Neural cell (in vitro differentiated cells): ENCODE measurements around the gene COLEC12. TPM values are rescaled to one million over a fixed set of nuclear protein-coding genes. Genes with fewer than 3 reads are reported as not detected.

Experiments used
- H2AFZ ChIP-seq: fragments of 200-600, 300-800 bp; sonication (generic), shearing (Covaris generic); 2 replicates; pipeline ENCODE4 v1.6.0; 2014; ENCODE audit warnings: low read depth, mild to moderate bottlenecking, antibody characterized with exemption, low read length, moderate library complexity
- H3F3A ChIP-seq: fragments of 200-600 bp; shearing (Covaris generic); 2 replicates; pipeline ENCODE4 v1.6.1; 2016; ENCODE audit warnings: mild to moderate bottlenecking, moderate library complexity, mixed read lengths, antibody characterized with exemption, low read length; ENCODE audit not compliant: insufficient read depth, poor library complexity, severe bottlenecking
- H3K27ac ChIP-seq: fragments of 200-600, 300-800 bp; sonication (generic), shearing (Covaris generic); 2 replicates; pipeline ENCODE4 v1.5.1; 2014; ENCODE audit warnings: mild to moderate bottlenecking, low read length, moderate library complexity
- H3K27me3 ChIP-seq: fragments of 300-800, 200-600 bp; sonication (generic), shearing (Covaris generic); 2 replicates; pipeline ENCODE4 v1.6.0; 2014; ENCODE audit warnings: mild to moderate bottlenecking, low read depth, low read length, moderate library complexity; ENCODE audit not compliant: insufficient read depth
- H3K36me3 ChIP-seq: fragments of 300-800, 200-600 bp; sonication (generic), shearing (Covaris generic); 2 replicates; pipeline ENCODE4 v1.5.1; 2014; ENCODE audit warnings: mild to moderate bottlenecking, antibody characterized with exemption, low read length, moderate library complexity; ENCODE audit not compliant: insufficient read depth
- H3K4me2 ChIP-seq: fragments of 300-800, 200-600 bp; sonication (generic), shearing (Covaris generic); 2 replicates; pipeline ENCODE4 v1.6.0; 2014; ENCODE audit warnings: mild to moderate bottlenecking, low read length
- H3K4me3 ChIP-seq: fragments of 300-800, 200-600 bp; sonication (generic), shearing (Covaris generic); 2 replicates; pipeline ENCODE4 v1.5.1; 2014; ENCODE audit warnings: mild to moderate bottlenecking, low read length, moderate library complexity
- H3K79me2 ChIP-seq: fragments of 200-600 bp; shearing (Covaris generic); replicated peaks from 2 replicates; pipeline ENCODE4 v1.6.0; 2014; ENCODE audit warnings: mild to moderate bottlenecking, low read length, moderate library complexity; ENCODE audit not compliant: insufficient read depth
- H3K9ac ChIP-seq: fragments of 300-800, 200-600 bp; sonication (generic), shearing (Covaris generic); 2 replicates; pipeline ENCODE4 v1.6.1; 2016; ENCODE audit warnings: mild to moderate bottlenecking, low read length, mixed read lengths
- H3K9me2 ChIP-seq: fragments of 200-600 bp; shearing (Covaris generic); 2 replicates; pipeline ENCODE4 v1.6.1; 2016; ENCODE audit warnings: mild to moderate bottlenecking, low read length, mixed read lengths; ENCODE audit not compliant: insufficient read depth
- H3K9me3 ChIP-seq: fragments of 200-600, 300-800 bp; sonication (generic), shearing (Covaris generic); 2 replicates; pipeline ENCODE4 v1.6.1; 2016; ENCODE audit warnings: mild to moderate bottlenecking, mixed run types, low read length, moderate library complexity, mixed read lengths
- H4K20me1 ChIP-seq: fragments of 200-600 bp; shearing (Covaris generic); 2 replicates; pipeline ENCODE4 v1.6.1; 2016; ENCODE audit warnings: mild to moderate bottlenecking, mixed run types; ENCODE audit not compliant: insufficient read depth
- EP300 ChIP-seq: fragments of 450-650 bp; conservative IDR thresholded peaks from 2 replicates; pipeline ENCODE4 v1.6.1; 2014; ENCODE audit warnings: antibody characterized with exemption, mild to moderate bottlenecking, moderate library complexity; ENCODE audit not compliant: poor library complexity, severe bottlenecking
- EZH2 ChIP-seq: fragments of 200-600, 300-800 bp; shearing (Covaris generic), sonication (generic); IDR thresholded peaks from 2 replicates; pipeline ENCODE4 v1.6.1; 2014; ENCODE audit warnings: antibody characterized with exemption, low read length, borderline replicate concordance, mild to moderate bottlenecking; ENCODE audit not compliant: insufficient read depth, poor library complexity, severe bottlenecking
- MXI1 ChIP-seq: fragments of 450-650 bp; conservative IDR thresholded peaks from 2 replicates; pipeline ENCODE4 v1.6.1; 2014; ENCODE audit warnings: antibody characterized with exemption, mild to moderate bottlenecking; ENCODE audit not compliant: poor library complexity, severe bottlenecking
- POLR2AphosphoS5 ChIP-seq: IDR thresholded peaks from 2 replicates; pipeline ENCODE4 v1.6.1; 2012
- RAD21 ChIP-seq: fragments of 450-650 bp; conservative IDR thresholded peaks from 2 replicates; pipeline ENCODE4 v1.6.1; 2014; ENCODE audit warnings: antibody characterized with exemption, mild to moderate bottlenecking, moderate library complexity
- SMC3 ChIP-seq: fragments of 450-650 bp; conservative IDR thresholded peaks from 2 replicates; pipeline ENCODE4 v1.6.1; 2014; ENCODE audit warnings: antibody characterized with exemption, mild to moderate bottlenecking, moderate library complexity; ENCODE audit not compliant: poor library complexity
- TAF1 ChIP-seq: IDR thresholded peaks from 2 replicates; pipeline ENCODE4 v1.6.1; 2012; ENCODE audit warnings: low read depth
- polyA plus RNA-seq: library from polyadenylated mRNA; depleted of rRNA; stranded (reverse); fragments of >200 nt; gene quantifications from 2 replicates; pipeline ENCODE4 v1.2.3, GENCODE V29; 2014
- TF ChIP-seq, protein P1 (sequence below): fragments of 450-650 bp; IDR thresholded peaks from 2 replicates; pipeline ENCODE4 v1.5.1; 2014; ENCODE audit warnings: antibody characterized with exemption, mild to moderate bottlenecking, moderate library complexity; ENCODE audit not compliant: poor library complexity, severe bottlenecking
- TF ChIP-seq, protein P2 (sequence below): IDR thresholded peaks from 2 replicates; pipeline ENCODE4 v1.6.1; 2012; ENCODE audit warnings: borderline replicate concordance

The COLEC12 gene
- polyA plus RNA-seq, 1 donor from 2014 or later, result 0.42 TPM

DNA sequence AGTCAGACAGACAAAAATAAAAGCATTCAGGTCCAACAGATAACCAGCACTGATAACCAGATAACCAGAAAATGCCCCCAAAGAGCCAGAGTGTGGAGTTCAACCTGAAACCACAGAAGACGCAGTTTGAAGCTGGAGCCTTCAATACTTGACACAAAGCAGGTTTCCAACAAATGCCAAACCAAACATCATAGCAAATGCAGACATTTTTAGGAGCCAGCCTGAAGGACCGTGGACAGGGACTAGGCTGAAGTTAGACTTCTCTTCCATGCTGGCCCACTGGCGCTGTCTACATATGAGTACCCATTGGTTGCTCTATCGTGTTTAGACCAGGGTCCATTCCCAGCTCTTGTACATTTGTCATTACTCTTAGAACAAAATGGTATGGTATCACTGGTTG is 9.9 kb downstream of the COLEC12 start:
- Histone ChIP-seq H3K4me3 (no peak overlapping the region), H3K27ac (no peak overlapping the region), H3K9me3 (peaks cover 4% of the 10 kb centered on the region), H3K36me3 (no peaks in the 10 kb centered on the region), H3K79me2 (no peaks in the 10 kb centered on the region), H3K9ac (no peak overlapping the region), H4K20me1 (no peaks in the 10 kb centered on the region), H3K27me3 (no peaks in the 10 kb centered on the region), H3K9me2 (no peaks in the 10 kb centered on the region), H3F3A (no peaks in the 10 kb centered on the region), H3K4me2 (no peak overlapping the region), H2AFZ (no peak overlapping the region)
- TF ChIP-seq, protein P1, sequence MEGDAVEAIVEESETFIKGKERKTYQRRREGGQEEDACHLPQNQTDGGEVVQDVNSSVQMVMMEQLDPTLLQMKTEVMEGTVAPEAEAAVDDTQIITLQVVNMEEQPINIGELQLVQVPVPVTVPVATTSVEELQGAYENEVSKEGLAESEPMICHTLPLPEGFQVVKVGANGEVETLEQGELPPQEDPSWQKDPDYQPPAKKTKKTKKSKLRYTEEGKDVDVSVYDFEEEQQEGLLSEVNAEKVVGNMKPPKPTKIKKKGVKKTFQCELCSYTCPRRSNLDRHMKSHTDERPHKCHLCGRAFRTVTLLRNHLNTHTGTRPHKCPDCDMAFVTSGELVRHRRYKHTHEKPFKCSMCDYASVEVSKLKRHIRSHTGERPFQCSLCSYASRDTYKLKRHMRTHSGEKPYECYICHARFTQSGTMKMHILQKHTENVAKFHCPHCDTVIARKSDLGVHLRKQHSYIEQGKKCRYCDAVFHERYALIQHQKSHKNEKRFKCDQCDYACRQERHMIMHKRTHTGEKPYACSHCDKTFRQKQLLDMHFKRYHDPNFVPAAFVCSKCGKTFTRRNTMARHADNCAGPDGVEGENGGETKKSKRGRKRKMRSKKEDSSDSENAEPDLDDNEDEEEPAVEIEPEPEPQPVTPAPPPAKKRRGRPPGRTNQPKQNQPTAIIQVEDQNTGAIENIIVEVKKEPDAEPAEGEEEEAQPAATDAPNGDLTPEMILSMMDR, result no peak

DNA sequence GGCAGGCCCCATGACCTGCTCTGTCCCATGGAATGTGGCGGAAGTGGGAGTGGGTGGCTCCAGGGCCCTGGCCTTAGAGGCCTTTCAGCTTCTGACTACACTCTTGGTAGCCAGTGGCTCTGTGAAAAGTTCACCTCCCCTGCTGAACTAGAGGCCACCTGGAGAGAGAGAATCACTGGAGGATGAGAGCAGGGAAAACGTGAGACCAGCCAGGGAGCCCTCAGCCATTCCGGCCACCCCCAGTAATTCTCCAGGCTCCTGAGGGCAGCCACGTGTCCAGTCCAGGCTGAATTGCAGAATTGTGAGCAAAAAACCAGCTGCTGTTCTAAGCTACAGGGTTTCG is 10.5 kb downstream of the COLEC12 start:
- TF ChIP-seq SMC3 (no peak), POLR2AphosphoS5 (no peak), TAF1 (no peak), EZH2 (no peak), MXI1 (no peak), RAD21 (no peak), EP300 (no peak)
- TF ChIP-seq, protein P2, sequence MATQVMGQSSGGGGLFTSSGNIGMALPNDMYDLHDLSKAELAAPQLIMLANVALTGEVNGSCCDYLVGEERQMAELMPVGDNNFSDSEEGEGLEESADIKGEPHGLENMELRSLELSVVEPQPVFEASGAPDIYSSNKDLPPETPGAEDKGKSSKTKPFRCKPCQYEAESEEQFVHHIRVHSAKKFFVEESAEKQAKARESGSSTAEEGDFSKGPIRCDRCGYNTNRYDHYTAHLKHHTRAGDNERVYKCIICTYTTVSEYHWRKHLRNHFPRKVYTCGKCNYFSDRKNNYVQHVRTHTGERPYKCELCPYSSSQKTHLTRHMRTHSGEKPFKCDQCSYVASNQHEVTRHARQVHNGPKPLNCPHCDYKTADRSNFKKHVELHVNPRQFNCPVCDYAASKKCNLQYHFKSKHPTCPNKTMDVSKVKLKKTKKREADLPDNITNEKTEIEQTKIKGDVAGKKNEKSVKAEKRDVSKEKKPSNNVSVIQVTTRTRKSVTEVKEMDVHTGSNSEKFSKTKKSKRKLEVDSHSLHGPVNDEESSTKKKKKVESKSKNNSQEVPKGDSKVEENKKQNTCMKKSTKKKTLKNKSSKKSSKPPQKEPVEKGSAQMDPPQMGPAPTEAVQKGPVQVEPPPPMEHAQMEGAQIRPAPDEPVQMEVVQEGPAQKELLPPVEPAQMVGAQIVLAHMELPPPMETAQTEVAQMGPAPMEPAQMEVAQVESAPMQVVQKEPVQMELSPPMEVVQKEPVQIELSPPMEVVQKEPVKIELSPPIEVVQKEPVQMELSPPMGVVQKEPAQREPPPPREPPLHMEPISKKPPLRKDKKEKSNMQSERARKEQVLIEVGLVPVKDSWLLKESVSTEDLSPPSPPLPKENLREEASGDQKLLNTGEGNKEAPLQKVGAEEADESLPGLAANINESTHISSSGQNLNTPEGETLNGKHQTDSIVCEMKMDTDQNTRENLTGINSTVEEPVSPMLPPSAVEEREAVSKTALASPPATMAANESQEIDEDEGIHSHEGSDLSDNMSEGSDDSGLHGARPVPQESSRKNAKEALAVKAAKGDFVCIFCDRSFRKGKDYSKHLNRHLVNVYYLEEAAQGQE, result no peak
- TF ChIP-seq, protein P1, result no peak
- no peaks in the 10 kb centered on the region for H3K36me3 ChIP-seq
- H3K9me3 ChIP-seq, result peaks cover 4% of the 10 kb centered on the region
- H4K20me1 ChIP-seq, result no peaks in the 10 kb centered on the region
- H2AFZ ChIP-seq, result no peak overlapping the region
- no peaks in the 10 kb centered on the region for H3F3A ChIP-seq
- H3K79me2 ChIP-seq, result no peaks in the 10 kb centered on the region
- H3K27me3 ChIP-seq, result no peaks in the 10 kb centered on the region
- H3K4me2 ChIP-seq, result no peak overlapping the region
- no peak overlapping the region for H3K9ac ChIP-seq
- no peaks in the 10 kb centered on the region for H3K9me2 ChIP-seq
- no peak overlapping the region for H3K27ac ChIP-seq
- no peak overlapping the region for H3K4me3 ChIP-seq
